ENCODE data around the gene PGM2. TPM values are rescaled to one million over a fixed set of nuclear protein-coding genes. Genes with fewer than 3 reads are reported as not detected.
"Not testable (repeated sequence)": the region's sequence is repeated elsewhere in the genome, so short reads cannot be mapped to it uniquely, and the experiment has no call there.

Gene PGM2
- total and polyA plus RNA-seq, 8 donors = 2.1 to 15.1 (median 7.6) TPM

GRCh38 chr4:37816719-37817118, 9.8 kb upstream of the PGM2 start:
- Histone ChIP-seq H3K27ac (no peak overlapping the region), H3K4me1 (peaks cover 0 to under 1% (median 0%) of the 10 kb centered on the region in 3 donors), H3K9me3 (no peaks in the 10 kb centered on the region), H3K36me3 (no peaks in the 10 kb centered on the region), H3K4me3 (no peak overlapping the region), H3K27me3 (no peaks in the 10 kb centered on the region)
- TF ChIP-seq CTCF (IDR thresholded peaks at IDR 0.05) = no peak
- 60 to 75% methylated on average over 3 of the region's 3 CpGs for WGBS, 2 donors
- FAIRE-seq = no peak
- no peak for DNase-seq
- no peak for ATAC-seq
- intact Hi-C loops (cut with DNase I) = no loop called here

GRCh38 chr4:37818752-37819151, 7.7 kb upstream of the PGM2 start:
- DNase-seq = no peak
- Histone ChIP-seq H3K4me1 (peaks cover 0 to 5% (median 3%) of the 10 kb centered on the region in 3 donors), H3K27ac (no peak overlapping the region), H3K27me3 (no peaks in the 10 kb centered on the region), H3K36me3 (no peaks in the 10 kb centered on the region), H3K4me3 (no peak overlapping the region), H3K9me3 (no peaks in the 10 kb centered on the region)
- intact Hi-C loops (cut with DNase I) = no loop called here
- FAIRE-seq = no peak
- 75 to 77% methylated on average over 5 of the region's 5 CpGs for WGBS, 2 donors
- ATAC-seq = no peak
- no peak for TF ChIP-seq CTCF (IDR thresholded peaks at IDR 0.05)

- FAIRE-seq; H3K4me1 ChIP-seq; intact Hi-C loops (cut with DNase I); ATAC-seq; H3K27me3 ChIP-seq; H3K4me3 ChIP-seq; H3K27ac ChIP-seq; H3K36me3 ChIP-seq; H3K9me3 ChIP-seq: not testable (repeated sequence)
- WGBS, 2 donors = 92 to 97% methylated on average over 14 to 26 of the region's 28 CpGs
- peak in 1 of 6 donors; percentile 44 for DNase-seq
Measured at GRCh38 chr4:37820458-37820857, 6.0 kb upstream of the PGM2 start.

GRCh38 chr4:37821953-37822605, 4.4 kb upstream of the PGM2 start:
- intact Hi-C loops (cut with DNase I) = no loop called here

GRCh38 chr4:37825501-37825900, 985 bp upstream of the PGM2 start:
- H3K27me3 ChIP-seq; FAIRE-seq; H3K9me3 ChIP-seq; H3K36me3 ChIP-seq; ATAC-seq; DNase-seq; intact Hi-C loops (cut with DNase I): not testable (repeated sequence)
- peaks cover 0 to 22% (median 5%) of the 10 kb centered on the region in 3 donors for H3K4me1 ChIP-seq
- peak overlapping the region; percentile 79 to 97 (median 88) for H3K4me3 ChIP-seq
- WGBS, 2 donors = 5 to 8% methylated on average over 9 of the region's 9 CpGs
- H3K27ac ChIP-seq = peak overlapping the region in 3 of 4 donors; percentile 68 to 88 (median 81)

More at GRCh38 chr4:37821953-37822605, 4.4 kb upstream of the PGM2 start:
- Histone ChIP-seq H3K4me1 (peaks cover 0 to 8% (median 5%) of the 10 kb centered on the region in 3 donors), H3K27ac (no peak overlapping the region), H3K27me3 (no peaks in the 10 kb centered on the region), H3K9me3 (no peaks in the 10 kb centered on the region), H3K36me3 (no peaks in the 10 kb centered on the region), H3K4me3 (no peak overlapping the region)
- ATAC-seq (peak in 2 of 4 donors; percentile 21 to 22), FAIRE-seq (no peak), DNase-seq (peak in 1 of 6 donors; percentile 18)
- no peak for TF ChIP-seq CTCF (IDR thresholded peaks at IDR 0.05)
- 9 to 15% methylated on average over 4 of the region's 4 CpGs for WGBS, 2 donors

GRCh38 chr4:37825968-37826294, 555 bp upstream of the PGM2 start:
- Histone ChIP-seq H3K9me3 (no peaks in the 10 kb centered on the region), H3K4me3 (peak overlapping the region; percentile 79 to 97 (median 88)), H3K4me1 (peaks cover 0 to 22% (median 5%) of the 10 kb centered on the region in 3 donors), H3K36me3 (peaks cover 0 to 7% (median 0%) of the 10 kb centered on the region in 3 donors), H3K27ac (peak overlapping the region; percentile 68 to 88 (median 80)), H3K27me3 (no peaks in the 10 kb centered on the region)
- WGBS, 2 donors = 1% methylated on average over 14 of the region's 14 CpGs
- FAIRE-seq (no peak), DNase-seq (peak in 1 of 6 donors; percentile 14), ATAC-seq (peak; percentile 26 to 40 (median 32))
- intact Hi-C loops (cut with DNase I) = no loop called here
- no peak for TF ChIP-seq CTCF (IDR thresholded peaks at IDR 0.05)

All from pancreas (tissue), 10 donors.